ENCODE data around the gene NUDT5. TPM values are rescaled to one million over a fixed set of nuclear protein-coding genes. Genes with fewer than 3 reads are reported as not detected.

Gene NUDT5
- total RNA-seq, 1 experiment from 2014 or later, result 117 TPM

DNA sequence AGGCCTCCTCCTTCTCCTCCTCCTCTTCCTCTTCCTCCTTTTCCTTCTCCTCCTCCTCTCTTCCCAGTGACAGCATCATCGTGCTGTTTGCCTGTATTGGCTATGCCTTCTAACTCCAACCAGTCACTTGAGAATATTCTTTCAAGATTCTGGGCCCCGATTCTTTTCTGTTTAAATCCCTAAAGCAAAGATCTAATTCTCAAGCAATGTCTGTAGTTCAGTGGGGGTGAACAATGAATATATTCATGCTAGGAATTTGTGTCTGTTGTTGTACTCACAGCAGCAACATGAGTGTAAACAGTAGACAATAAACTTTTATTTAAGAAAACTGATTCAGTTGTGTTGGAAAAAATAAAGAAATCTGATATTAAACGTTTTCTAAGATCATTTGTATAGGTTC, 30.7 kb downstream of the NUDT5 start:
- H3K27ac ChIP-seq (ENCODE audit: insufficient read length, low read depth, low read length), result no peak overlapping the region
- no peak overlapping the region for H3K14ac ChIP-seq (ENCODE audit: insufficient read depth, low read length)
- no peak overlapping the region for H2BK20ac ChIP-seq (ENCODE audit: low read depth, low read length, poor library complexity, severe bottlenecking)
- TF ChIP-seq, protein P1, sequence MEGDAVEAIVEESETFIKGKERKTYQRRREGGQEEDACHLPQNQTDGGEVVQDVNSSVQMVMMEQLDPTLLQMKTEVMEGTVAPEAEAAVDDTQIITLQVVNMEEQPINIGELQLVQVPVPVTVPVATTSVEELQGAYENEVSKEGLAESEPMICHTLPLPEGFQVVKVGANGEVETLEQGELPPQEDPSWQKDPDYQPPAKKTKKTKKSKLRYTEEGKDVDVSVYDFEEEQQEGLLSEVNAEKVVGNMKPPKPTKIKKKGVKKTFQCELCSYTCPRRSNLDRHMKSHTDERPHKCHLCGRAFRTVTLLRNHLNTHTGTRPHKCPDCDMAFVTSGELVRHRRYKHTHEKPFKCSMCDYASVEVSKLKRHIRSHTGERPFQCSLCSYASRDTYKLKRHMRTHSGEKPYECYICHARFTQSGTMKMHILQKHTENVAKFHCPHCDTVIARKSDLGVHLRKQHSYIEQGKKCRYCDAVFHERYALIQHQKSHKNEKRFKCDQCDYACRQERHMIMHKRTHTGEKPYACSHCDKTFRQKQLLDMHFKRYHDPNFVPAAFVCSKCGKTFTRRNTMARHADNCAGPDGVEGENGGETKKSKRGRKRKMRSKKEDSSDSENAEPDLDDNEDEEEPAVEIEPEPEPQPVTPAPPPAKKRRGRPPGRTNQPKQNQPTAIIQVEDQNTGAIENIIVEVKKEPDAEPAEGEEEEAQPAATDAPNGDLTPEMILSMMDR (conservative IDR thresholded peaks at IDR 0.05), result no peak
- H2BK15ac ChIP-seq (ENCODE audit: low read depth, low read length), result no peak overlapping the region
- no peaks in the 10 kb centered on the region for H3K9me3 Mint-ChIP-seq
- no peak overlapping the region for H3K4ac ChIP-seq (ENCODE audit: low read depth, low read length)
- no CpG with 5 or more reads among the region's 3 CpGs for WGBS (ENCODE audit: extremely low coverage, insufficient read length, low lambda C conversion rate)
- no peaks in the 10 kb centered on the region for H3K79me2 ChIP-seq (ENCODE audit: insufficient read depth, low read length)
- H4K91ac ChIP-seq (ENCODE audit: insufficient read length, low read depth, low read length), result no peak overlapping the region
- peaks cover 8 to 81% (median 51%) of the 10 kb centered on the region in 3 experiments; a peak in 6 of 7 replicates for H3K36me3 Mint-ChIP-seq (ENCODE audit: insufficient read depth in 1 of 3, low read depth in 3 of 3)
- no peaks in the 10 kb centered on the region for H3K23me2 ChIP-seq (ENCODE audit: insufficient read length, low read depth, low read length, poor library complexity, severe bottlenecking)
- H4K8ac ChIP-seq (replicated peaks; ENCODE audit: insufficient read length, low read depth, low read length), result no peak overlapping the region
- H3K18ac ChIP-seq (ENCODE audit: insufficient read length, low read depth, low read length), result no peak overlapping the region
- no peak overlapping the region for H3K9ac ChIP-seq (ENCODE audit: extremely low read depth, insufficient read length, low read length)
- H2AK5ac ChIP-seq (ENCODE audit: insufficient read length, low read length), result no peak overlapping the region
- H3K56ac ChIP-seq (ENCODE audit: insufficient read length, low read depth, low read length), result no peak overlapping the region
- H3K4me1 ChIP-seq (ENCODE audit: insufficient read depth, low read length), result no peaks in the 10 kb centered on the region
- H2AFZ ChIP-seq (ENCODE audit: low read length), result no peak overlapping the region
- no peak overlapping the region for H2BK12ac ChIP-seq (ENCODE audit: insufficient read length, low read depth, low read length)
- no peaks in the 10 kb centered on the region for H3K27me3 ChIP-seq (ENCODE audit: insufficient read depth, low read length)
- no peak overlapping the region for H3K23ac ChIP-seq (ENCODE audit: insufficient read length, low read depth, low read length)
- no peak overlapping the region for H2BK5ac ChIP-seq (ENCODE audit: insufficient read length, low read length)
- H2BK120ac ChIP-seq (ENCODE audit: low read depth, low read length, poor library complexity, severe bottlenecking), result no peak overlapping the region
- no peak overlapping the region for H3K4me2 ChIP-seq (ENCODE audit: insufficient read depth, insufficient read length, low read length)
- no peak for DNase-seq
- no peak overlapping the region for H4K5ac ChIP-seq (ENCODE audit: insufficient read length, low read depth, low read length)
- peak overlapping the region in 1 of 3 experiments; percentile 64; a peak in 2 of 7 replicates for H3K27ac Mint-ChIP-seq
- H3K4me1 Mint-ChIP-seq, result peaks cover 0 to 3% of the 10 kb centered on the region in 2 experiments; a peak in 2 of 4 replicates
- no peak overlapping the region for H3T11ph ChIP-seq (ENCODE audit: low read length)
- no peaks in the 10 kb centered on the region for H3K27me3 Mint-ChIP-seq (ENCODE audit: low read depth)
- no peak overlapping the region for H3K4me3 Mint-ChIP-seq
- no peaks in the 10 kb centered on the region for H4K20me1 ChIP-seq (ENCODE audit: control insufficient read depth, insufficient read depth, insufficient read length)
- H3K79me1 ChIP-seq (ENCODE audit: insufficient read depth, low read depth, low read length, poor library complexity, severe bottlenecking), result no peaks in the 10 kb centered on the region
- no peaks in the 10 kb centered on the region for H3K9me3 ChIP-seq (ENCODE audit: control insufficient read depth, low read depth, low read length)

Measured in H9 (cell line).